ENCODE results near the gene GPR3.

The GPR3 gene

DNA sequence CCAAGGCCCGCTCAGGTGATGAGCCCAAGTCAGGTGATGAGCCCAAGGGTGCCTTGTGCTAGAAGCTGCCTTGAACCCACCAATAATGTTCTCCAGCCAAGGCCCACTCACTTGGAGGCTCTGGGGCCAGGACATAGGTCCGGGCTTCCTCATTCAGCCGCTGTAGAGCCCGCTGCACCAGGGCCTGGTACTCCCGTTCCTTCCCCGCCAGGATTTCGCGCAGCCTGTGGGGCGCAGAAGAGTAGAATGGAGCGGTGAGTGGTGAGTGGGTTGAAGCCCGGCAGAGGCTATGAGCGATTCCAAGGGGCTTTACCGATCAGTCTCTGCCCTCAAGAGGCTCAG, 36.2 kb upstream of the GPR3 start:
- H4K20me1 ChIP-seq (ENCODE audit: insufficient read depth, low read length): no peaks in the 10 kb centered on the region
- H3K4me1 ChIP-seq (ENCODE audit: insufficient read depth, low read length): peaks cover 14% of the 10 kb centered on the region
- no peak overlapping the region for H3K4me3 ChIP-seq (ENCODE audit: low read depth in 1 of 2, low read length in 2 of 2)
- TF ChIP-seq EZH2 (IDR thresholded peaks at IDR 0.05; ENCODE audit: borderline replicate concordance, low read depth, low read length, severe bottlenecking): no peak
- TF ChIP-seq, protein P1, sequence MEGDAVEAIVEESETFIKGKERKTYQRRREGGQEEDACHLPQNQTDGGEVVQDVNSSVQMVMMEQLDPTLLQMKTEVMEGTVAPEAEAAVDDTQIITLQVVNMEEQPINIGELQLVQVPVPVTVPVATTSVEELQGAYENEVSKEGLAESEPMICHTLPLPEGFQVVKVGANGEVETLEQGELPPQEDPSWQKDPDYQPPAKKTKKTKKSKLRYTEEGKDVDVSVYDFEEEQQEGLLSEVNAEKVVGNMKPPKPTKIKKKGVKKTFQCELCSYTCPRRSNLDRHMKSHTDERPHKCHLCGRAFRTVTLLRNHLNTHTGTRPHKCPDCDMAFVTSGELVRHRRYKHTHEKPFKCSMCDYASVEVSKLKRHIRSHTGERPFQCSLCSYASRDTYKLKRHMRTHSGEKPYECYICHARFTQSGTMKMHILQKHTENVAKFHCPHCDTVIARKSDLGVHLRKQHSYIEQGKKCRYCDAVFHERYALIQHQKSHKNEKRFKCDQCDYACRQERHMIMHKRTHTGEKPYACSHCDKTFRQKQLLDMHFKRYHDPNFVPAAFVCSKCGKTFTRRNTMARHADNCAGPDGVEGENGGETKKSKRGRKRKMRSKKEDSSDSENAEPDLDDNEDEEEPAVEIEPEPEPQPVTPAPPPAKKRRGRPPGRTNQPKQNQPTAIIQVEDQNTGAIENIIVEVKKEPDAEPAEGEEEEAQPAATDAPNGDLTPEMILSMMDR (IDR thresholded peaks at IDR 0.05; ENCODE audit: borderline replicate concordance, extremely low read depth, low read length, poor library complexity, severe bottlenecking): no peak
- no peak overlapping the region for H3K27ac ChIP-seq (ENCODE audit: low read length)
- no peaks in the 10 kb centered on the region for H3K79me2 ChIP-seq (ENCODE audit: insufficient read depth, low read length)
- no peak overlapping the region for H3K9ac ChIP-seq (ENCODE audit: low read depth, low read length)
- H3K36me3 ChIP-seq (ENCODE audit: insufficient read depth, low read length): no peaks in the 10 kb centered on the region
- no peaks in the 10 kb centered on the region for H3K27me3 ChIP-seq (ENCODE audit: insufficient read depth, low read length, poor library complexity)
- no peak for ATAC-seq (ENCODE audit: insufficient read depth, low read depth)
- no peak overlapping the region; the same call in 1 of the 2 replicates for H3K4me2 ChIP-seq (ENCODE audit: insufficient read depth, low read length)
- DNase-seq: no peak
- no peaks in the 10 kb centered on the region for H3K9me3 ChIP-seq (ENCODE audit: insufficient read depth, low read length, severe bottlenecking)
- H2AFZ ChIP-seq (ENCODE audit: low read depth, low read length): no peak overlapping the region

DNA sequence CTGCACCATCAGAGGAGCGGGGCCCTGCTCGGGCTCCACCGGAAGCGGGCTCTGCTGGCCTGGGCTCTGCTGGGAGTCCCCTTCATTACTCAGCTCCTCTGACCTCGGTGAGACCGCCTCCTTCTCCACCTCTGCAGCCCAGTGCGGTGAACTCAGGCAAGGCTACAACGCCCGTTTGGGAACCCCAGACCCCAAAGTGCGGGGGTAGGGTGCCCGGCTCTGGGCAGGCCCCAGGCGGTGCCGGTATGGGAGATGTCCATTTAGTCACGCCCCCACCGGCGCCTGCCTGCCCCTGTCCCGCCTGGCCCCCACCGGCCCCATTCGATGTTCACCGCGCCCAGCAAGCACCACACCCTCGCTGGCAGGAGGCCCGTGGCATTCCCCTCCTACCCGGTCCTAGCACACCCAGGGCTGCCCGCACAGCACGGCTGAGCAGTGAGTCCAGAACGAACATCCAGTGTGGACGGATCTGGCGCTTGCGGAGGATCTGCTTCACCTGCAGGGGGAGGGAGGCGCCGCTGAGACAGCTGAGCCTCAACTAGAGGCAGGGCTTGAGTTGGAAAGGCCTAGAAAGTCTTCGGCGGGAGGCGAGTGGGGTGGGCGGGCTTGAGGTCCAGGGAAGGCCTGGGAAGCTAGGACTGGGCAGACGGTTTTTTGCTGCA, 35.7 kb upstream of the GPR3 start:
- peak overlapping the region; percentile 46 for H2AFZ ChIP-seq (ENCODE audit: low read depth, low read length)
- H3K79me2 ChIP-seq (ENCODE audit: insufficient read depth, low read length): no peaks in the 10 kb centered on the region
- TF ChIP-seq EZH2 (IDR thresholded peaks at IDR 0.05; ENCODE audit: borderline replicate concordance, low read depth, low read length, severe bottlenecking): no peak
- TF ChIP-seq, protein P1 (IDR thresholded peaks at IDR 0.05; ENCODE audit: borderline replicate concordance, extremely low read depth, low read length, poor library complexity, severe bottlenecking): no peak
- H3K9me3 ChIP-seq (ENCODE audit: insufficient read depth, low read length, severe bottlenecking): no peaks in the 10 kb centered on the region
- peak overlapping the region in 1 of 2 experiments; percentile 43; a peak in 2 of 4 replicates for H3K4me3 ChIP-seq (ENCODE audit: low read depth in 1 of 2, low read length in 2 of 2)
- ATAC-seq (ENCODE audit: insufficient read depth, low read depth): peak; percentile 17
- no peaks in the 10 kb centered on the region for H4K20me1 ChIP-seq (ENCODE audit: insufficient read depth, low read length)
- peak overlapping the region; percentile 46 for H3K9ac ChIP-seq (ENCODE audit: low read depth, low read length)
- DNase-seq: no peak
- no peaks in the 10 kb centered on the region for H3K36me3 ChIP-seq (ENCODE audit: insufficient read depth, low read length)
- H3K4me2 ChIP-seq (ENCODE audit: insufficient read depth, low read length): peak overlapping the region; percentile 60
- H3K27ac ChIP-seq (ENCODE audit: low read length): peak overlapping the region; percentile 3; the same call in 1 of the 2 replicates
- H3K4me1 ChIP-seq (ENCODE audit: insufficient read depth, low read length): peaks cover 14% of the 10 kb centered on the region
- H3K27me3 ChIP-seq (ENCODE audit: insufficient read depth, low read length, poor library complexity): no peaks in the 10 kb centered on the region

- H3K27ac ChIP-seq (ENCODE audit: low read length): peak overlapping the region; percentile 3; the same call in 1 of the 2 replicates
- DNase-seq (peak; percentile 85), ATAC-seq (ENCODE audit: insufficient read depth, low read depth) (peak; percentile 87)
- peak overlapping the region in 1 of 2 experiments; percentile 43; a peak in 2 of 4 replicates for H3K4me3 ChIP-seq (ENCODE audit: low read depth in 1 of 2, low read length in 2 of 2)
- no peaks in the 10 kb centered on the region for H3K27me3 ChIP-seq (ENCODE audit: insufficient read depth, low read length, poor library complexity)
- no peaks in the 10 kb centered on the region for H4K20me1 ChIP-seq (ENCODE audit: insufficient read depth, low read length)
- no peaks in the 10 kb centered on the region for H3K36me3 ChIP-seq (ENCODE audit: insufficient read depth, low read length)
- peaks cover 14% of the 10 kb centered on the region for H3K4me1 ChIP-seq (ENCODE audit: insufficient read depth, low read length)
- peak overlapping the region; percentile 46 for H2AFZ ChIP-seq (ENCODE audit: low read depth, low read length)
- H3K9ac ChIP-seq (ENCODE audit: low read depth, low read length): peak overlapping the region; percentile 46
- no peaks in the 10 kb centered on the region for H3K9me3 ChIP-seq (ENCODE audit: insufficient read depth, low read length, severe bottlenecking)
- peak overlapping the region; percentile 60 for H3K4me2 ChIP-seq (ENCODE audit: insufficient read depth, low read length)
- H3K79me2 ChIP-seq (ENCODE audit: insufficient read depth, low read length): no peaks in the 10 kb centered on the region
- TF ChIP-seq, protein P1 (IDR thresholded peaks at IDR 0.05; ENCODE audit: borderline replicate concordance, extremely low read depth, low read length, poor library complexity, severe bottlenecking): peak; percentile 95
- TF ChIP-seq EZH2 (IDR thresholded peaks at IDR 0.05; ENCODE audit: borderline replicate concordance, low read depth, low read length, severe bottlenecking): no peak
Measured at GRCh38 chr1:27357281-27358037, 35.0 kb upstream of the GPR3 start.
